Upper lobe of right lung (tissue), 1 donor: ENCODE measurements around the gene DIDO1. TPM values are rescaled to one million over a fixed set of nuclear protein-coding genes. Genes with fewer than 3 reads are reported as not detected.

Experiments used
- ATAC-seq: fragments of 200-7000 bp; cut with Tn5 transposase; one replicate; pipeline ENCODE4 v1.9.1; 2020; ENCODE audit warnings: mild to moderate bottlenecking, moderate library complexity
- DNase-seq: peaks from one replicate; pipeline ENCODE4 v3.0.0-alpha.2; 2020
- H3K27ac ChIP-seq: fragments of 200-600 bp; one replicate; pipeline ENCODE4 v1.8.0; 2022
- H3K27me3 ChIP-seq: fragments of 200-600 bp; one replicate; pipeline ENCODE4 v1.8.0; 2022; ENCODE audit warnings: mild to moderate bottlenecking
- H3K36me3 ChIP-seq: fragments of 200-600 bp; one replicate; pipeline ENCODE4 v1.8.0; 2022
- H3K4me1 ChIP-seq: fragments of 200-600 bp; one replicate; pipeline ENCODE4 v1.8.0; 2022
- H3K4me3 ChIP-seq: fragments of 200-600 bp; one replicate; pipeline ENCODE4 v1.8.0; 2022; ENCODE audit warnings: mild to moderate bottlenecking
- H3K9me3 ChIP-seq: fragments of 200-600 bp; one replicate; pipeline ENCODE4 v1.8.0; 2022
- CTCF ChIP-seq: fragments of 200-600 bp; IDR thresholded peaks from one replicate; pipeline ENCODE4 v1.8.0; 2022; ENCODE audit warnings: antibody characterized with exemption
- intact Hi-C: fragments of 100-400 bp; cut with DNase I; formaldehyde crosslinking; loops from one replicate; pipeline ENCODE4 v1.11.0; 2022
- total RNA-seq: library from RNA; stranded (reverse); fragmentation: NEBNext Ultra II Directional; extraction: Animal tissue kit (Norgen Biotek cat#: 25700); gene quantifications from one replicate; pipeline ENCODE4 v1.2.1, GENCODE V29; 2021
- donor health status: DM: no; HTN: yes; CAD: no; lungs with severe emphysema.

The DIDO1 gene
- total RNA-seq, 1 donor from 2014 or later = 55.5 TPM

GRCh38 chr20:62959998-62960436 lies 33.7 kb upstream of the DIDO1 start:
- DNase-seq (no peak), ATAC-seq (no peak)
- intact Hi-C loops = no loop called here
- Histone ChIP-seq H3K27me3 (no peaks in the 10 kb centered on the region), H3K9me3 (no peaks in the 10 kb centered on the region), H3K4me1 (no peaks in the 10 kb centered on the region), H3K27ac (no peak overlapping the region), H3K36me3 (no peaks in the 10 kb centered on the region), H3K4me3 (no peak overlapping the region)
- TF ChIP-seq CTCF = no peak

- no peak overlapping the region for H3K27ac ChIP-seq
- intact Hi-C loops = no loop called here
- no peak for ATAC-seq
- no peak overlapping the region for H3K4me3 ChIP-seq
- H3K9me3 ChIP-seq = no peaks in the 10 kb centered on the region
- no peak for TF ChIP-seq CTCF
- no peaks in the 10 kb centered on the region for H3K36me3 ChIP-seq
- H3K4me1 ChIP-seq = peaks cover 3% of the 10 kb centered on the region
- no peak for DNase-seq
- no peaks in the 10 kb centered on the region for H3K27me3 ChIP-seq
These were observed 33.0 kb upstream of the DIDO1 start for GRCh38 chr20:62959101-62959971.

GRCh38 chr20:62958388-62959100 lies 32.2 kb upstream of the DIDO1 start:
- no peak for TF ChIP-seq CTCF
- H3K27ac ChIP-seq = no peak overlapping the region
- H3K27me3 ChIP-seq = no peaks in the 10 kb centered on the region
- H3K4me1 ChIP-seq = peaks cover 11% of the 10 kb centered on the region
- no peaks in the 10 kb centered on the region for H3K9me3 ChIP-seq
- H3K36me3 ChIP-seq = no peaks in the 10 kb centered on the region
- ATAC-seq = no peak
- no peak for DNase-seq
- intact Hi-C loops = no loop called here
- H3K4me3 ChIP-seq = no peak overlapping the region

- ATAC-seq (no peak), DNase-seq (no peak)
- Histone ChIP-seq H3K36me3 (no peaks in the 10 kb centered on the region), H3K27me3 (no peaks in the 10 kb centered on the region), H3K27ac (no peak overlapping the region), H3K9me3 (no peaks in the 10 kb centered on the region), H3K4me1 (peaks cover 22% of the 10 kb centered on the region), H3K4me3 (no peak overlapping the region)
- no peak for TF ChIP-seq CTCF
- intact Hi-C loops = no loop called here
These were observed 31.1 kb upstream of the DIDO1 start for GRCh38 chr20:62957136-62958117.

GRCh38 chr20:62956387-62957135 lies 30.3 kb upstream of the DIDO1 start:
- intact Hi-C loops = no loop called here
- Histone ChIP-seq H3K36me3 (no peaks in the 10 kb centered on the region), H3K27me3 (no peaks in the 10 kb centered on the region), H3K4me1 (peaks cover 30% of the 10 kb centered on the region), H3K27ac (no peak overlapping the region), H3K9me3 (no peaks in the 10 kb centered on the region), H3K4me3 (no peak overlapping the region)
- no peak for ATAC-seq
- DNase-seq = no peak
- no peak for TF ChIP-seq CTCF
